Esophagus muscularis mucosa (tissue), 3 donors: ENCODE data around the gene ZNF260.
"Not testable (repeated sequence)": the region's sequence is repeated elsewhere in the genome, so short reads cannot be mapped to it uniquely, and the experiment has no call there.

ENCODE experiments used
- POLR2A ChIP-seq: fragments of 450-650 bp; IDR thresholded peaks from one replicate; pipeline ENCODE4 v1.6.1; 2017; ENCODE audit warnings: antibody characterized with exemption, moderate library complexity, mild to moderate bottlenecking, low read depth
- TF ChIP-seq, protein P1 (sequence below), 3 experiments: fragments of 200-600 bp in 2 of 3; fragments of 450-650 bp in 1 of 3; sonication (generic) in 2 of 3; IDR thresholded peaks; one replicate each; pipeline ENCODE4 v1.5.1; 2017 to 2019; ENCODE audit warnings: antibody characterized with exemption in 3 of 3, mild to moderate bottlenecking in 2 of 3, moderate library complexity in 1 of 3

DNA sequence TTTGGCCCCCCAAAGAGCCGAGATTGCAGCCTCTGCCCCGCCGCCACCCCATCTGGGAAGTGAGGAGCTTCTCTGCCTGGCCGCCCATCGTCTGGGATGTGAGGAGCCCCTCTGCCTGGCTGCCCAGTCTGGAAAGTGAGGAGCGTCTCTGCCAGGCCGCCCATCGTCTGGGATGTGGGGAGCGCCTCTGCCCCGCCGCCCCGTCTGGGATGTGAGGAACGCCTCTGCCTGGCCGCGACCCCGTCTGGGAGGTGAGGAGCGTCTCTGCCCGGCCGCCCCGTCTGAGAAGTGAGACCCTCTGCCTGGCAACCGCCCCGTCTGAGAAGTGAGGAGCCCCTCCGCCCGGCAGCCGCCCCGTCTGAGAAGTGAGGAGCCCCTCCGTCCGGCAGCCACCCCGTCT, 37.2 kb downstream of the ZNF260 start:
- TF ChIP-seq, protein P1, sequence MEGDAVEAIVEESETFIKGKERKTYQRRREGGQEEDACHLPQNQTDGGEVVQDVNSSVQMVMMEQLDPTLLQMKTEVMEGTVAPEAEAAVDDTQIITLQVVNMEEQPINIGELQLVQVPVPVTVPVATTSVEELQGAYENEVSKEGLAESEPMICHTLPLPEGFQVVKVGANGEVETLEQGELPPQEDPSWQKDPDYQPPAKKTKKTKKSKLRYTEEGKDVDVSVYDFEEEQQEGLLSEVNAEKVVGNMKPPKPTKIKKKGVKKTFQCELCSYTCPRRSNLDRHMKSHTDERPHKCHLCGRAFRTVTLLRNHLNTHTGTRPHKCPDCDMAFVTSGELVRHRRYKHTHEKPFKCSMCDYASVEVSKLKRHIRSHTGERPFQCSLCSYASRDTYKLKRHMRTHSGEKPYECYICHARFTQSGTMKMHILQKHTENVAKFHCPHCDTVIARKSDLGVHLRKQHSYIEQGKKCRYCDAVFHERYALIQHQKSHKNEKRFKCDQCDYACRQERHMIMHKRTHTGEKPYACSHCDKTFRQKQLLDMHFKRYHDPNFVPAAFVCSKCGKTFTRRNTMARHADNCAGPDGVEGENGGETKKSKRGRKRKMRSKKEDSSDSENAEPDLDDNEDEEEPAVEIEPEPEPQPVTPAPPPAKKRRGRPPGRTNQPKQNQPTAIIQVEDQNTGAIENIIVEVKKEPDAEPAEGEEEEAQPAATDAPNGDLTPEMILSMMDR (IDR thresholded peaks at IDR 0.05) = not testable (repeated sequence)
- TF ChIP-seq POLR2A = not testable (repeated sequence)
